ENCODE data around the gene CDH22. TPM values are rescaled to one million over a fixed set of nuclear protein-coding genes. Genes with fewer than 3 reads are reported as not detected.

The CDH22 gene
- total and polyA plus RNA-seq, 2 donors (not counting 1 experiment from before 2014, with no cell fraction given), result not detected

DNA sequence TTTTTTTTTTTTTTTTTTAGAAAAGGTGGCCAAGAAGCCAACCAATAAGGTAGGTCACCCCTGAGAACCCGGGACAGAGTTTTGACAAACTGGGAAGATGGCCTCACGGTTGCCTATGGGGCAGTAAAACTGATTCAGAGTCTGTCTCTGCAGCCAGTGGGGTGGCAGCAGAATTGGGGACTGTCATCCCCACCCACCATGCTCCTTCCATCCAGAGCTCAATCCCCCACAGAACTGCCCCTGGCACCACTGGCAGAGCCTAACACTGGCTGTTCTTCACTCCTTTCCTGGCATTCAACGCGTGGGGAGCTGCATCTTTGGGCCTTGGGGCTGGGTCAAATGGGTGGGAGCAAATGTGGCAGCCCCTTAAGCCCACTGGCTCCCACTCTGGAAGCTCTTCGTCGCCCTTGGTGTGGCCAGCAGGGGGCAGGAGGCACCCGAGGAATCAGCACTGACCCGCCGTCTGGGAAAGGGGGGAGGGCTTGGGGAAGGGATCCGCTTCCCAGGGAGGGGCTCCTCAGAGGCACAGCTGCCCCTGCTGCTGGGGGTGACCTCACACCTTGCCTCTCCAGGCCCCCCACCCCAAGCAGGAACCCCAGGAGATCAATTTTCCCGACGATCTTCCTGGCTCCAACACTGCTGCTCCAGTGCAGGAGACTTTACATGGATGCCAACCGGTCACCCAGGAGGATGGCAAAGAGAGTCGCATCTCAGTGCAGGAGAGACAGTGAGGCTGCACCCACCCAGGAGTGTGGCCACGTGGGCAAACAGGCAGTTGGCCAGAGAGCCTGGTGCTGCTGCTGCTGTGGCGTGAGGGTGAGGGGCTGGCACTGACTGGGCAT lies 179.8 kb downstream of the CDH22 start:
- H3K27ac Mint-ChIP-seq, result peak overlapping the region; percentile 59
- TF ChIP-seq, protein P1, sequence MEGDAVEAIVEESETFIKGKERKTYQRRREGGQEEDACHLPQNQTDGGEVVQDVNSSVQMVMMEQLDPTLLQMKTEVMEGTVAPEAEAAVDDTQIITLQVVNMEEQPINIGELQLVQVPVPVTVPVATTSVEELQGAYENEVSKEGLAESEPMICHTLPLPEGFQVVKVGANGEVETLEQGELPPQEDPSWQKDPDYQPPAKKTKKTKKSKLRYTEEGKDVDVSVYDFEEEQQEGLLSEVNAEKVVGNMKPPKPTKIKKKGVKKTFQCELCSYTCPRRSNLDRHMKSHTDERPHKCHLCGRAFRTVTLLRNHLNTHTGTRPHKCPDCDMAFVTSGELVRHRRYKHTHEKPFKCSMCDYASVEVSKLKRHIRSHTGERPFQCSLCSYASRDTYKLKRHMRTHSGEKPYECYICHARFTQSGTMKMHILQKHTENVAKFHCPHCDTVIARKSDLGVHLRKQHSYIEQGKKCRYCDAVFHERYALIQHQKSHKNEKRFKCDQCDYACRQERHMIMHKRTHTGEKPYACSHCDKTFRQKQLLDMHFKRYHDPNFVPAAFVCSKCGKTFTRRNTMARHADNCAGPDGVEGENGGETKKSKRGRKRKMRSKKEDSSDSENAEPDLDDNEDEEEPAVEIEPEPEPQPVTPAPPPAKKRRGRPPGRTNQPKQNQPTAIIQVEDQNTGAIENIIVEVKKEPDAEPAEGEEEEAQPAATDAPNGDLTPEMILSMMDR (IDR thresholded peaks at IDR 0.05), result peak; percentile 52
- no peak for TF ChIP-seq EZH2 (IDR thresholded peaks at IDR 0.05; ENCODE audit: borderline replicate concordance, insufficient read depth, low read depth, low read length, poor library complexity, severe bottlenecking)
- DNase-seq (no peak), ATAC-seq (ENCODE audit: low read depth) (no peak)
- peaks cover 53% of the 10 kb centered on the region for H3K4me1 Mint-ChIP-seq
- no peaks in the 10 kb centered on the region for H3K27me3 ChIP-seq (replicated peaks in 1 of 4; ENCODE audit: control extremely low read depth in 1 of 4, control insufficient read depth in 3 of 4, insufficient read depth in 4 of 4, low read length in 3 of 4)
- intact Hi-C loops (cut with micrococcal nuclease), result no loop called here
- peaks cover 0 to 52% of the 10 kb centered on the region in 2 experiments for H3K36me3 ChIP-seq (replicated peaks in 1 of 2; ENCODE audit: control extremely low read depth in 1 of 2, control insufficient read depth in 1 of 2, extremely low read depth in 1 of 2, insufficient read depth in 2 of 2, low read length in 1 of 2)
- ChIA-PET CTCF (interaction anchor here (0.6 to 7.8 kb wide), 9 partner anchors 9 to 106 kb away, joined by 3 to 87 read pairs (median 6); no protein-coding TSS in a partner anchor), POLR2A (no interaction called here)
- peaks cover 11% of the 10 kb centered on the region for H3K79me2 ChIP-seq (ENCODE audit: control insufficient read depth, insufficient read depth, low read length)
- H3K27me3 Mint-ChIP-seq, result no peaks in the 10 kb centered on the region
- no peak overlapping the region for H3K4me3 Mint-ChIP-seq
- no peak overlapping the region for H3K27ac ChIP-seq (ENCODE audit: low read length in 2 of 2)
- H3K9me3 Mint-ChIP-seq (ENCODE audit: insufficient read depth), result no peaks in the 10 kb centered on the region
- WGBS (ENCODE audit: insufficient coverage), result 72% methylated on average over 15 of the region's 16 CpGs
- no peaks in the 10 kb centered on the region for H3K9me3 ChIP-seq (ENCODE audit: control extremely low read depth in 1 of 3, control insufficient read depth in 2 of 3, insufficient read depth in 1 of 3, low read length in 2 of 3)
- no peak overlapping the region for H3K4me2 ChIP-seq (replicated peaks; ENCODE audit: low read depth, low read length, poor library complexity, severe bottlenecking)
- H4K20me1 ChIP-seq (ENCODE audit: control insufficient read depth, insufficient read depth, low read length, poor library complexity, severe bottlenecking), result peaks cover 77% of the 10 kb centered on the region
- no peak overlapping the region for H3K9ac ChIP-seq (ENCODE audit: low read length)
- no peak overlapping the region for H3K4me3 ChIP-seq (ENCODE audit: control extremely low read depth in 1 of 5, extremely low read depth in 1 of 5, insufficient read depth in 1 of 5, low read depth in 2 of 5, low read length in 4 of 5)
- H3K4me1 ChIP-seq (ENCODE audit: control insufficient read depth in 2 of 2, insufficient read depth in 2 of 2, low read length in 2 of 2), result peaks cover 14 to 28% of the 10 kb centered on the region in 2 donors
- H2AFZ ChIP-seq (ENCODE audit: insufficient read depth, low read depth, low read length, poor library complexity, severe bottlenecking), result no peak overlapping the region

DNA sequence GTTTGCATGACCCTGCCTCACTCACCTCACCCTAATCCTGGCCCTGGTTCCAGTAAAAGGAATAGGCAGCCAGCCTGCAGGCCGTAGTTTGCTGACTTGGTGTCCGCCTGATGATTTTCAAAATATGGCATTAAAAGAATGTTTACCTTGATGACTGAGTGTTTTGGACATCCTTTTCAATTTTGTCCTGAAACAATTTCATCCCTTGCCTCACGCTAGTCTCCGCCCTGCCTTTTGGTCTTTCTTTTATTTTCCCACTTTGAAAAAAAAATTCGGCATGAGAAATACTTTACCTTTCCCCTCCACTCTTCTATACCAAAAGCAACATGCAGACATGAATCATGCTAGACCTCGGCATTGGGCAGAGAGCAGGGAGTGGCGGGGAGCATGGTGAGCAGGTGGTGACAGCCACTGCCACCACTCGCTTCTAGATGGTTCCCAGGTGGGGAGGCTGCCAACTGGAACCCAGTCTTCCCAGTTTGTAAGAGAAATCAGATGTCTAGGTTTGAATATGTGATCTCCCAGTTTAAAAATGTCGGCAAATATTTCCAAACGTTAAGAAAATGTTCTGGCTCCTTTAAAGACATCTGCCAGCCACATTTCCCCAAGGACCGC lies 180.8 kb downstream of the CDH22 start:
- H4K20me1 ChIP-seq (ENCODE audit: control insufficient read depth, insufficient read depth, low read length, poor library complexity, severe bottlenecking), result peaks cover 82% of the 10 kb centered on the region
- peaks cover 0 to 62% of the 10 kb centered on the region in 2 experiments for H3K36me3 ChIP-seq (replicated peaks in 1 of 2; ENCODE audit: control extremely low read depth in 1 of 2, control insufficient read depth in 1 of 2, extremely low read depth in 1 of 2, insufficient read depth in 2 of 2, low read length in 1 of 2)
- POLR2A ChIA-PET, result no interaction called here
- H3K27ac Mint-ChIP-seq, result no peak overlapping the region
- no peak overlapping the region for H3K4me2 ChIP-seq (replicated peaks; ENCODE audit: low read depth, low read length, poor library complexity, severe bottlenecking)
- WGBS (ENCODE audit: insufficient coverage), result 85% methylated on average over 3 of the region's 11 CpGs
- no peak overlapping the region for H3K27ac ChIP-seq (ENCODE audit: low read length in 2 of 2)
- intact Hi-C loops (cut with micrococcal nuclease), result no loop called here
- H3K79me2 ChIP-seq (ENCODE audit: control insufficient read depth, insufficient read depth, low read length), result peaks cover 21% of the 10 kb centered on the region
- H3K27me3 ChIP-seq (replicated peaks in 1 of 4; ENCODE audit: control extremely low read depth in 1 of 4, control insufficient read depth in 3 of 4, insufficient read depth in 4 of 4, low read length in 3 of 4), result no peaks in the 10 kb centered on the region
- no peaks in the 10 kb centered on the region for H3K27me3 Mint-ChIP-seq
- H3K4me3 ChIP-seq (ENCODE audit: control extremely low read depth in 1 of 5, extremely low read depth in 1 of 5, insufficient read depth in 1 of 5, low read depth in 2 of 5, low read length in 4 of 5), result no peak overlapping the region
- no peak overlapping the region for H3K9ac ChIP-seq (ENCODE audit: low read length)
- H2AFZ ChIP-seq (ENCODE audit: insufficient read depth, low read depth, low read length, poor library complexity, severe bottlenecking), result no peak overlapping the region
- CTCF ChIA-PET, result interaction anchor here (1.0 to 3.4 kb wide), 4 partner anchors 8 to 105 kb away, joined by 3 to 27 read pairs (median 8); no protein-coding TSS in a partner anchor
- no peaks in the 10 kb centered on the region for H3K9me3 ChIP-seq (ENCODE audit: control extremely low read depth in 1 of 3, control insufficient read depth in 2 of 3, insufficient read depth in 1 of 3, low read length in 2 of 3)
- ATAC-seq (ENCODE audit: low read depth) (no peak), DNase-seq (no peak)
- no peaks in the 10 kb centered on the region for H3K9me3 Mint-ChIP-seq (ENCODE audit: insufficient read depth)
- no peak for TF ChIP-seq EZH2 (IDR thresholded peaks at IDR 0.05; ENCODE audit: borderline replicate concordance, insufficient read depth, low read depth, low read length, poor library complexity, severe bottlenecking)
- TF ChIP-seq, protein P1 (IDR thresholded peaks at IDR 0.05), result no peak
- peaks cover 16 to 29% of the 10 kb centered on the region in 2 donors for H3K4me1 ChIP-seq (ENCODE audit: control insufficient read depth in 2 of 2, insufficient read depth in 2 of 2, low read length in 2 of 2)
- peaks cover 52% of the 10 kb centered on the region for H3K4me1 Mint-ChIP-seq
- H3K4me3 Mint-ChIP-seq, result no peak overlapping the region
